ENCODE results near the gene MCIDAS.

DNA sequence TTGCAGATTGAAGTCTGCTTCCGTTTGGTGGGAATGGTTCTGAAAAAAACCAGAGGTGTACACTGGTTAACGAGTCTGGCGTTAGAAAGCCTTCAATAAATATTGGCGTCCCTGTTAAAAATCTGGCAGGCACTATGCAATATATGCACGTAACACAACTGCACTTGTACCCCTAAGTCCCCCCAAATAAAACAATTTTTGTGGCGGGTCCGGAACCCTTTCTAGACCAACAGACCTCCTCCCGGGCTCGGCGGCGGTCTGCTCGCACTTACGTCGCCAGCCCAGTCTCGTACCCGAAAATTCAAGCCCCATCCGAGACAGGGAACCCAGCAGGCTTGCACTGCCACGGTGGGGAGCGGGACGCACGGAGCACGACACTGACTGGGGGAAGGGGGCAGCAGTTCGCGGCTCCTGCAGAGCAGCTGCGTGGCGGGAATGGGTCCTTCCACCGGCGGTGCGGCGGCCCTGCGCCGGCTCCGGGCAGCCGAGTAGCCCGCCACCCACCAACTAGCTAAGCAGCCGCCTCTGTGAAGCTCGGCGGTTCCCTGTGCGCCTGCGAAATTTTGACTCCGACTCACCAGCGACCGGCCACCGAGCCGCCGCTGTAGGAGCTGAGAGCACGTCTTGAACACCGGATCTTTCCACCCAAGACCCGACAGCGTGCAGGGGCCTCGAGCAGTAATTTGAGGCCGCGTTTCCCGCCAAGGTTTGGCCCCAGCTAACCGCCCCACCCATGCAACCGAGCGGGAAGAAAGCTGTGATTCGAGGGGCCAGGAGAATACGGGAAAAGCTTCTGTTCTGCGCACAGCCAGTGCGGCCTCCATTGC, 3.9 kb downstream of the MCIDAS start:
- TF ChIP-seq EZH2 (IDR thresholded peaks at IDR 0.05; ENCODE audit: borderline replicate concordance, insufficient read depth, low read depth, low read length, poor library complexity, severe bottlenecking), result peak; percentile 84
- TF ChIP-seq, protein P1, sequence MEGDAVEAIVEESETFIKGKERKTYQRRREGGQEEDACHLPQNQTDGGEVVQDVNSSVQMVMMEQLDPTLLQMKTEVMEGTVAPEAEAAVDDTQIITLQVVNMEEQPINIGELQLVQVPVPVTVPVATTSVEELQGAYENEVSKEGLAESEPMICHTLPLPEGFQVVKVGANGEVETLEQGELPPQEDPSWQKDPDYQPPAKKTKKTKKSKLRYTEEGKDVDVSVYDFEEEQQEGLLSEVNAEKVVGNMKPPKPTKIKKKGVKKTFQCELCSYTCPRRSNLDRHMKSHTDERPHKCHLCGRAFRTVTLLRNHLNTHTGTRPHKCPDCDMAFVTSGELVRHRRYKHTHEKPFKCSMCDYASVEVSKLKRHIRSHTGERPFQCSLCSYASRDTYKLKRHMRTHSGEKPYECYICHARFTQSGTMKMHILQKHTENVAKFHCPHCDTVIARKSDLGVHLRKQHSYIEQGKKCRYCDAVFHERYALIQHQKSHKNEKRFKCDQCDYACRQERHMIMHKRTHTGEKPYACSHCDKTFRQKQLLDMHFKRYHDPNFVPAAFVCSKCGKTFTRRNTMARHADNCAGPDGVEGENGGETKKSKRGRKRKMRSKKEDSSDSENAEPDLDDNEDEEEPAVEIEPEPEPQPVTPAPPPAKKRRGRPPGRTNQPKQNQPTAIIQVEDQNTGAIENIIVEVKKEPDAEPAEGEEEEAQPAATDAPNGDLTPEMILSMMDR (IDR thresholded peaks at IDR 0.05), result no peak

All from B cell (primary cell).